Measurements from ENCODE around the gene IL16.

Gene IL16

GRCh38 chr15:81309647-81310450, 113.2 kb downstream of the IL16 start:
- FAIRE-seq (peak; percentile 55), DNase-seq (ENCODE audit: insufficient read length, low spot score) (no peak)
- TF ChIP-seq POLR2AphosphoS5 (IDR thresholded peaks at IDR 0.05; ENCODE audit: low read depth, low read length) (peak; percentile 37; the same call in 1 of the 2 replicates), PAX5 (IDR thresholded peaks at IDR 0.05; ENCODE audit: insufficient read depth, low read length, severe bottlenecking) (no peak), POLR2A (IDR thresholded peaks at IDR 0.05; ENCODE audit: low read depth, low read length) (peak; percentile 32), TAF1 (IDR thresholded peaks at IDR 0.05; ENCODE audit: low read depth, low read length) (no peak), POU2F2 (IDR thresholded peaks at IDR 0.05; ENCODE audit: low read depth, low read length) (no peak), SPI1 (IDR thresholded peaks at IDR 0.05; ENCODE audit: low read depth, low read length) (no peak)

GRCh38 chr15:81310480-81310879, 113.8 kb downstream of the IL16 start:
- FAIRE-seq (peak; percentile 57), DNase-seq (ENCODE audit: insufficient read length, low spot score) (no peak)
- TF ChIP-seq PAX5 (IDR thresholded peaks at IDR 0.05; ENCODE audit: insufficient read depth, low read length, severe bottlenecking): no peak

GRCh38 chr15:81311752-81312464, 115.2 kb downstream of the IL16 start:
- peak; percentile 81 for FAIRE-seq
- DNase-seq (ENCODE audit: insufficient read length, low spot score): no peak

GRCh38 chr15:81312790-81313543, 116.3 kb downstream of the IL16 start:
- TF ChIP-seq SPI1 (IDR thresholded peaks at IDR 0.05; ENCODE audit: low read depth, low read length) (no peak), TAF1 (IDR thresholded peaks at IDR 0.05; ENCODE audit: low read depth, low read length) (no peak), POLR2AphosphoS5 (IDR thresholded peaks at IDR 0.05; ENCODE audit: low read depth, low read length) (no peak)
- DNase-seq (ENCODE audit: insufficient read length, low spot score): no peak
- peak; percentile 69 for FAIRE-seq

More at GRCh38 chr15:81311752-81312464, 115.2 kb downstream of the IL16 start:
- 0 out of 2 replicates have a peak, but pooled peaks have one; percentile 12 for TF ChIP-seq SPI1 (IDR thresholded peaks at IDR 0.05; ENCODE audit: low read depth, low read length)
- TF ChIP-seq POU2F2 (IDR thresholded peaks at IDR 0.05; ENCODE audit: low read depth, low read length): no peak
- TF ChIP-seq PAX5 (IDR thresholded peaks at IDR 0.05; ENCODE audit: insufficient read depth, low read length, severe bottlenecking): no peak
- TF ChIP-seq POLR2AphosphoS5 (IDR thresholded peaks at IDR 0.05; ENCODE audit: low read depth, low read length): no peak
- TF ChIP-seq POLR2A (IDR thresholded peaks at IDR 0.05; ENCODE audit: low read depth, low read length): no peak
- no peak for TF ChIP-seq TAF1 (IDR thresholded peaks at IDR 0.05; ENCODE audit: low read depth, low read length)

- FAIRE-seq (no peak), DNase-seq (ENCODE audit: insufficient read length, low spot score) (no peak)
- TF ChIP-seq TAF1 (IDR thresholded peaks at IDR 0.05; ENCODE audit: low read depth, low read length) (no peak), PAX5 (IDR thresholded peaks at IDR 0.05; ENCODE audit: insufficient read depth, low read length, severe bottlenecking) (no peak), POU2F2 (IDR thresholded peaks at IDR 0.05; ENCODE audit: low read depth, low read length) (no peak), SPI1 (IDR thresholded peaks at IDR 0.05; ENCODE audit: low read depth, low read length) (no peak), POLR2AphosphoS5 (IDR thresholded peaks at IDR 0.05; ENCODE audit: low read depth, low read length) (no peak), POLR2A (IDR thresholded peaks at IDR 0.05; ENCODE audit: low read depth, low read length) (no peak)
These were observed 117.0 kb downstream of the IL16 start for GRCh38 chr15:81313686-81314085.

- FAIRE-seq (no peak), DNase-seq (ENCODE audit: insufficient read length, low spot score) (no peak)
- no peak for TF ChIP-seq POLR2AphosphoS5 (IDR thresholded peaks at IDR 0.05; ENCODE audit: low read depth, low read length)
- no peak for TF ChIP-seq TAF1 (IDR thresholded peaks at IDR 0.05; ENCODE audit: low read depth, low read length)
- no peak for TF ChIP-seq POLR2A (IDR thresholded peaks at IDR 0.05; ENCODE audit: low read depth, low read length)
- TF ChIP-seq POU2F2 (IDR thresholded peaks at IDR 0.05; ENCODE audit: low read depth, low read length): no peak
- TF ChIP-seq SPI1 (IDR thresholded peaks at IDR 0.05; ENCODE audit: low read depth, low read length): no peak
- TF ChIP-seq PAX5 (IDR thresholded peaks at IDR 0.05; ENCODE audit: insufficient read depth, low read length, severe bottlenecking): no peak
These were observed 117.7 kb downstream of the IL16 start for GRCh38 chr15:81314378-81314777.

GRCh38 chr15:81315452-81316175, 118.9 kb downstream of the IL16 start:
- TF ChIP-seq SPI1 (IDR thresholded peaks at IDR 0.05; ENCODE audit: low read depth, low read length) (0 out of 2 replicates have a peak, but pooled peaks have one; percentile 2), TAF1 (IDR thresholded peaks at IDR 0.05; ENCODE audit: low read depth, low read length) (no peak), POU2F2 (IDR thresholded peaks at IDR 0.05; ENCODE audit: low read depth, low read length) (no peak)
- FAIRE-seq (no peak), DNase-seq (ENCODE audit: insufficient read length, low spot score) (no peak)

- FAIRE-seq: peak; percentile 5
- TF ChIP-seq POLR2A (IDR thresholded peaks at IDR 0.05; ENCODE audit: low read depth, low read length) (no peak), TAF1 (IDR thresholded peaks at IDR 0.05; ENCODE audit: low read depth, low read length) (no peak), POLR2AphosphoS5 (IDR thresholded peaks at IDR 0.05; ENCODE audit: low read depth, low read length) (no peak), POU2F2 (IDR thresholded peaks at IDR 0.05; ENCODE audit: low read depth, low read length) (no peak), SPI1 (IDR thresholded peaks at IDR 0.05; ENCODE audit: low read depth, low read length) (no peak), PAX5 (IDR thresholded peaks at IDR 0.05; ENCODE audit: insufficient read depth, low read length, severe bottlenecking) (no peak)
- DNase-seq (ENCODE audit: insufficient read length, low spot score): no peak
These were observed 119.6 kb downstream of the IL16 start for GRCh38 chr15:81316267-81316666.

GRCh38 chr15:81317642-81318017, 121.0 kb downstream of the IL16 start:
- TF ChIP-seq POLR2AphosphoS5 (IDR thresholded peaks at IDR 0.05; ENCODE audit: low read depth, low read length): no peak
- TF ChIP-seq TAF1 (IDR thresholded peaks at IDR 0.05; ENCODE audit: low read depth, low read length): no peak
- TF ChIP-seq PAX5 (IDR thresholded peaks at IDR 0.05; ENCODE audit: insufficient read depth, low read length, severe bottlenecking): no peak
- TF ChIP-seq POLR2A (IDR thresholded peaks at IDR 0.05; ENCODE audit: low read depth, low read length): no peak
- no peak for TF ChIP-seq SPI1 (IDR thresholded peaks at IDR 0.05; ENCODE audit: low read depth, low read length)
- no peak for TF ChIP-seq POU2F2 (IDR thresholded peaks at IDR 0.05; ENCODE audit: low read depth, low read length)
- no peak for DNase-seq (ENCODE audit: insufficient read length, low spot score)
- FAIRE-seq: no peak
